NCI-H2196 (cell line): ENCODE measurements around the gene ISG20.

ENCODE experiments used
- DNase-seq: peaks from one replicate; lab custom pipeline; 2025; ENCODE audit not compliant: unreplicated experiment; lab: John Stamatoyannopoulos, UW

Gene ISG20

DNA sequence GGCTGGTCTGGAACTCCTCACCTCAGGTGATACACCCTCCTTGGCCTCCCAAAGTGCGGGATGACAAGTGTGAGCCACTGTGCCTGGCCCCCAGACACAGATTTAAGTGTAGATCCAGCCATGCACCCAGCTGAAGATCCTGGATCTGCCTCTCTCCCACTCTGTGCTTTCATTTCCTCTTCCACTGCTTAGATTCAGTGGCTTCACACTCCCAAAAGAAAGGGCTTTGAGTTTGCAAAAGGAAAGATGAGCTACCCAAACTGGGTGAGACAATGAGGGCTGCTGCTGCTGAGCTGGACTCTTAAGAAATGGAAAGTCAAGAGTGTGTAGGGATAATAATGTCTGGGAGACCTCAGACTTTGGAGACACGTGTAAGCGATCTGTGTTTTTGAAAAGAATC, 45.5 kb downstream of the ISG20 start:
- no peak for DNase-seq

DNA sequence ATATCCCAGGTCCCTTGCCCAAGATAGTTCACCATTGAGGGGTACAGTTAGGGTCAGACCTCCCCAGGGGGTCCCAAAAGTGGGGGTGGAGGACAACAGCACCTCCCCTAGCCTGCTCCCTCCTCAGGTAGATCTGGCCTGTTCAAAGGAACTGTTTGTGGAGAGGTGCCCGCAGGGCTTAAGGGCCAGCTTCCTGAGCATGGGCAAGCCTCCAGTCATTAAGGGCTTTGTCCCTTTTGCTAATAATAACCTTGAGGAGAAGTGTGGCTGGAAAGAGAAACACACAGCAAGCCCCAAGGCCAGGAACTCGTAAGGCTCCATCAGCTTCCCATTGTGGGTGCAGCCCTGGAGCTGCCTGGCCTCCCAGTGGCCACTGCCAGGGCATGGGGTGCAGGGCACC, 47.4 kb downstream of the ISG20 start:
- no peak for DNase-seq

DNA sequence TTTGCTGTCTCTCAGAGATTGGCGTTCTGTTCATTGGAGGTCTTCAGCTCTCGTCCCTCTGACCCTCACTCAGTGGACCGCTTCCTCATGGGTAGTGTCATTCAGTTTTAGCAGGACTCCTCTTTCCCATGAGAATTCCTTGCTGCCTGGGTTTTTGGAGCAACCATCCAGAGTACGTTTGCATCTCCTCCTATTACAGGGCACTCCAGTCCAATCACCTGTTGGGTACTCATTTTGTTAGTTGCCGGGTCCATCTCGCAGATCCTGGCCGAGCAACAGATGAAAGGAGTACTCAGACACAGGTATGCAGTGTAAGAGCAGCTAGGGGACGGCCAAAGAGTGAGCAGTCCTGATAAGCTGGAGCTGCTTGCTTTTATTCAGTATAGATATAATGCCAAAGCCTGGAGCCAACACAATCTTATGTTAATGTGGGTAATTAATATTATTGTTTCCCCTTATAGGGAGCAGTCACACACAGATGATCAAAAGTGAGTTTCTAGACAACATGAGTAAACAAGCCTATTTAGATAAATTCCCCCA, 49.6 kb downstream of the ISG20 start:
- no peak for DNase-seq

DNA sequence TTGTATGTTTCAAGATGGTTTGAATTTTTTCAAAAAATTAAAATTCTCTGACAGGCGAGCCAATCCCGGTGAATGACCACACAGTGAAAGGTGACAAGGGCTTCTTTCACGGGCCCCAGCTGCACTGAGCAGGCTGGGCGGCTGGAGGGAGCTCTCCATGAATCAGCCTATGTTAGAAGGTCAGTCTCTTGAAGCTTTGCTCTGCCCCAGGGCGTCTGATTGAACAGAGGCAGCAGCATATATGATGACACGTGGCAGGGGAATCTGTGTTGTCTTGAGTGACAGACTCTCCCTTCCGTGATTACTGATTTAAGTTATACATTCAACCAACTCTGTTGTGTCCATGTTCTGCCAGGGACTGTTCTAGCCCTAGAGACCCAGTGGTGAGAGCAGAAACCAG, 51.5 kb downstream of the ISG20 start:
- DNase-seq, result no peak

DNA sequence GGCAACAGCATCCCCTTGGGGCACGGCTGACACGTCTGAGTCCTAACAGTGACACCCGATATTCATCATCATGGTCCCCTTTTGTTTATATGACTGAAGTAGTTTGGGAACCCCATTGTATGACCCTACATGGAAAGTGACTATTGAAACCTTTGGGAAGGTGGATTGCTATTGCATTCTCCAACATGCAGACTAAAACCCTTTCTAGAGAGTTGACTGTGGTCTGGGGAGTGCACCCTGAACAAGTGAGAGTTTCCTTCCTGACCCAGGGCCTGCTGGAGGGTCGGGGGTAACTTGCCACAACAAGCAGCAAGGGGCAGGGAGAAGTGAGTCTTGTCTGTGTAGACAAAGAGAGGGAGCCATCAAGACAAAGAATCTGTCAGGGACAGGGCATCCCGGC, 54.4 kb downstream of the ISG20 start:
- DNase-seq, result no peak

DNA sequence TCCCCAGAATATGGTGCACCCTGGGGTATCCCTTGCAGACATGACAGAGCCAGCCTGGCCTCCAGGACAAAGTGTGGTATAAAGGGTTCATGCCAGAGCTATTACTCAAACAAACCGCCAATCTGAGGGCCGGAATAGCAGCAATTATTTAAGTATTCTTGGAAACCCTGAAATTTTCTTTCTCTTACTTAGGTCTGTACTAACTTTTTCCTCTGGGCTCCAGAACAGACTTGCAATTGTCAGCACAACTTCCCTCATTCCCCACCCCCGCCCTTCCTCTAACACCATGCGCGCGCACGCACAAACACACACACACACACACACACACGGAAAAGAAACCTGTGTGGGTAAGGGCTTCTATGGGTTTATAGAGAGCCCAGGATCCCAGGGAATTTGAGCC, 56.3 kb downstream of the ISG20 start:
- DNase-seq, result no peak

DNA sequence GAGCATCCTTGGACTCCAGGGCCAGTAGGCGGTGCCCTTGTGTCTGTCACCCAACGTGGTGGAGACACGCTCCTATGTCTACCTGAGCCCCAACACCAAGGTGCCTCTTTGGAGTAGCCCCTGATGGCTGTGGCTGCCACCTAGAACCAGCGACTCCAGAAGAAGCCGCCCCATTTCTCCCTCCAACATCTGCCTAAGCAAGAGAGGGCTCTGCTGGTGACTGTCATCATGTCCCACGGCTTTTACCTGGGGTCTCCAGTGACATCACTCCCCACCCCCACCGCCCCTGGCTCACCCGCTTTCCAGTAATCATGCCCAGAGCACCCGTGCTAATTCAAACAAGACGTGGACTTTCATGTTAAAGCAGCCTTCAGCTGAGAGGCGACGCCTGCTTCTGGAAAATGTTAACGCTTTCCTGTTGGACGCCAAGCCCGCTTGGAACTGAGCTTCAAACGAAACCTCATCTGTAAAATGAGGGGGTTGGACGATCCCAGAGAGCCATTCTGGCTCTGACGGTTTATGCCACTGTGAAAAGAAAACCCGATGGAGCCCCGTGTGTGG, 57.0 kb downstream of the ISG20 start:
- no peak for DNase-seq

DNA sequence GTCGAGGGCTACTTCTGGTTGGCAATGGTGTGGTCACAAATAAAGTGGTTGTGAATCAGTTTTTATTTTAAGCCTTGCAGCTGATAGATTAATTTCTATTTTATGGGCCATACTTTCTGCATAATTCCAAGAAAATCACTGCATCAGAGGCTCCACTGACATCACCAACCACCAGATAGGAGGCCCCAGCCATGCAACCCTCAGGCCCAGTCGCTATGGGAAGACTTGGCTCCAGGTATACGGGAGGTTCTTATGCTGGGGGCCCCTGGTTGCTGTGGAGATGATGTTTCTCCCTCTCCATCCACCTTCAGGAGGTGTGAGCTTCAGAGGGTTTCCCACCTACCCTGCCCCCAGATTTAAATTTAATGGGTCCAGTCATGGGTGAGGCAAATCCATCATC, 57.4 kb downstream of the ISG20 start:
- no peak for DNase-seq

DNA sequence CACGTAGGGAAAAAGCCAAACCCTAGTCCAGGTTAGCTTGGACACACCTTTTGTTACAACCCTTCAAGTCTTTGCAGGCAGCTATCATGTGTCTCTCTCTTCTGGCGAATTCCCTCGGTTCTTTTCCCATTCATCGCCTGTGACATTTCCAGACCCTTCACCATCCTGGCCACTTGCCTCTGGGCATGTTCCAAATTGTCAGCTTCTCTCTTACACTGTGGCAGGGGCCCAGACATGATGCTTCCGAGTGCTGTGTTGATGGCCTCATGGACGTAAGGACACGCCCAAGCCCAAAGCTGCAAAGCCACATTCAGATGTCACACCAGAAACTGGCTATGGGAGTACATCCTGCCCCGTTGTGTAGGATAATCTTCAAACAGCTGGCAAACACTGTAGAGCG, 58.5 kb downstream of the ISG20 start:
- DNase-seq, result no peak

DNA sequence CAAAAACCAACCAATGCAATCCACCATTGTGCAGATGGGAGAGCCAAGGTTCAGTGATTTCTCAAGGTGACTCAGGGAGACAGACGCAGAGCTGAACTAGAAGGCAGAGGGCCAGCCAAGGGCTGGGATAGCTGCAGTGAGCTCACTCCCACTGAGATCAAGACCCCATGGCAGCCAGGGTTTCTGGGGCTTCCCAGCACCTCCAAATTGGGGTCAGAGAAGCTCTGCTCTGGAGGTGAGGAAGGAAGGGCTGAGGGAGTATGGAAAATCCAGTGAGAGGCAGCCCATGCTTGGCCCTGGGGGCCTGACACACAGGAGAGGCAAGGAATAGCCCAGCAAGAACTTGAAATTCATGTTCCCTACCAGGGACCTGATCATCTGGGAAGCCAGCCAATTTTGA, 61.0 kb downstream of the ISG20 start:
- DNase-seq, result no peak

DNA sequence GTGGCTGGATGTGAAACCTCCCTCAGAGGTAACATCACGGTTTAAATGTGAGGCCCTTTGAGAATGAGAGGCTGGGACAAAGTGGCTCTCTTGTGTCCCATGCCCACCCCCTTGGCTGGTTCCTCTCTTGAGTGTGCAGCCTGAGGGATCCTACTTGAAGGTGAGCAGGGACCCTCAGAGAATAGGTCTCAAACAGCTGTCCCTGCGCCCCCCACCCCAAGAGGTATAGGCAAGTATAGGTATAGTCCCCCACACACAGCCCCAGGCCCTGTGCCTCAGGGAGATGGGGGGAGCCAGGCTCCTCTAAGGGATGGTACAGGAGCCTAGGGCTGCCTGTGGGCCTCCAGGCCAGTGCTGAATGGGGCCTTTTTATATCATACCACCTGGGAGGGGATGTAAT, 61.9 kb downstream of the ISG20 start:
- no peak for DNase-seq

DNA sequence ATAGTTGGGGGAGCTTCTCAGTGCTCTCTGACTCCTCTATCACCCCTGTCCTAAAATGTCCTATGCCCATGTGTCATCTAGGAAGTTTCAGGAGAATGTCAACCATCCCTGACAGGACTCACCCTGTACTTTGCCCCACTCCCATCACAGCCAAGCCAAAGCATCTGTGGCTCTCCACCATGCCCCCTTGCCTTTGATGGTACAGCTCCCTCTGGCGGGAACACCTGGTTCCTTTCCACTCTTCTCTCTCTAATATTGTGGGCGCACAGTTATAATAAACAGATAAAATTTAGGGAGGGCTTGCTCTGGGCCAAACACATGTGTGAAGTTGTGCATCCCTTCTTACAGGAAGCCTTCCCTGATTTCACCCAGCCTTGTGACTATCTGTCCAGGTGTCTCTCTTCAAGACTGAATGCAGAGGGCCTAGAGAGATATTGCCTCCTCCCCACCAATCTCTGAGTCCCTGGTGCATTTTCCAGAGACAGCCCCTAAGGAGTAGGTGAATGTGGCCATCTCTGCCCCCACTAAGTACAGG, 62.8 kb downstream of the ISG20 start:
- no peak for DNase-seq

DNA sequence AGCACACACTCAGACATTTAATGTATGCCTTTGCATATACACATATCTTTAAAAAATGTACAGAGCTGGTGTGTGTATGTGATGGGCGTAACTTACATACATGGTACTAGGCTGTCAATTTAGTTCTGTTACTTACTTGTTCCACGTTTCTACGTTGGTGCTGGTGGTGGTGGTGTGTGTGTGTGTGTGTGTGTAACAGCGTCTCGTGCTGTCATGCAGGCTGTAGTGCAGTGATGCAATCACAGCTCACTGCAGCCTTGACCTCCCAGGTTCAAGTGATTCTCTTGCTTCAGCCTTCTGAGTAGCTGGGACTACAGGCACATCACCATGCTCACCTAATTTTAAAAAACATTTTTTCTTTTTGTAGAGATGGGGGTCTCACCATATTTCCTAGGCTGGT, 64.2 kb downstream of the ISG20 start:
- no peak for DNase-seq

DNA sequence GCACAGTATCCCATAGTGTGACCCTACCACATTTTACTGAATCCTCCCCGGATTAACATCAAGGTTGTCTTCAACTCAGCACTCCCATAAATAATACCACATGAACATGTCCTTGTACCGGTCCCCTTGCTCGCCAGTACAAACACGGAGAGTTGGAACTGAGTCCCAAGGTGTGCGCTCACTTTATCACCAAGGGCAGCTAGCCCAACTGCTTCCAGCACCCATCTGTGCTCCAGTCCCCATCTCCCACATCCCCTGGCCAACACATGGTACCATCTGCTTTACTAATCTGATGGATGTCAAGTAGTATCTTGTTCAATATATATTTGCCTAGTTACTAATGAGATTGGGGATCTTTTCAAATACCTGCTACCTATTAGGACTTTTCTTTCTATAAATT, 64.7 kb downstream of the ISG20 start:
- DNase-seq, result no peak

DNA sequence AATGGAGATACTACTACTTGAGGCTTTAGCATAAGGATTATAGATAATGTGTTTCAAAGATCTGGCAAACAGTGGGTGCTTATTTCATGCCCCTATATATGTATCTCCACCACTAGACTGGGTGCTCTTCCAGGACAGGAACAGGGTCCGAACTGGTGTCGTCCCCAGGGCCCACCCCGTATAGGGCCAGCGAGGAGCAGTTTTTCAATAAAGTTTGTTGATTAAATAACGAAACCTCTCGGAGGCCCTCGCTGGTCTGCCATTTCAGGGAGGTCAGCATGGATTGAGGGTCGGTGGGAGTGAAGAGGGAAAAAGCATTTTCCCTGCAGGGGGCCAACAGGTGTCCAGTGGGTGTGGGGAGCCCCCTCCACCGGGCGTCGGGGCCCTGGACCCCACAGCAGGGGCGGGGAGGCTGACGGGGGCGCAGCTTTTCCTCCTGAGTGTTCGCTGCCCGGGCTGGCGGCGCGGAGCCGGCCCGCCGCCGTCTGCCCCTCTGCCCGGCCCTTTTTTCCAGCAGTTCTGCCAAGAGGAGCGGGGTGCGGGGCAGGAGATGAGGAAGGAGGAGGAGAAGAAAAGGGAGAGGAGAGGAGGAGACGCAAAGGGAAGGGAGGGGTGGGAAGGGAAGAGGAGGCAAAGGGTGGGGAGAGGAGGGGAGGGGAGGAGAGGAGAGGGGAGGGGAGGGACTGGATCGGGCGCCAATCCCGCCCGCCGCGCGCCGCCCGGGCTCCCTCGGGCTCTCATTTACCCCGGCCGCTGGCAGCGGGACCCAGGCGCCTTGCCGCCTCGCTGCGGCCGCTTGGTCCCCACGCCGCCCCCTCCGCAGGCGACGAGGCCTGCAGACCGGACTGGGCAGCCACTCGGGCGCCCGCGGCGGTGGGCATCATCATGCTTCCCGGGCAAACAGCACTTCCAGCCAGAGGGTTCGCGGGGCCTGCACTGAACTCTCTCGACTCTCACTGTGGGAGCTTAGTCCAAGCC, 66.3 kb downstream of the ISG20 start:
- no peak for DNase-seq

DNA sequence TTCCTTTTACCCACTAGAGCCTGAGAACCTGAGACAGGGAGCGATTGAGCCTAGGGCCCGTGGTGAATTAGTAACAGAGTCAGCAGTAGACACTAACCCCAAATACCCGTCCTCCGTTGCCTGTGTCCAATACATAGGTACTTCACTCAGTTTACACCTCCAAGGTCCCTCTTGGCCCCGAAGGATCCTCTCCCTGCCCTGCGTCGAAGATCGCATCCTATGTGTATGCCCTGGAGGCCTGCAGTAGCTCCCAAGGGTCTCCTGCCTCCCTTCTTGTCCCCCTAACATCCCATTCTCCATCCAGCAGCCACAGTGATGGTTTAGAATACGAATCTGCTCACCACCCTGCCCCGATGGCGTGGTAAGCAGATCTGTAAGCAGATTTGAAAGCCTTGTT, 67.0 kb downstream of the ISG20 start:
- DNase-seq, result no peak
